ENCODE measurements around the gene MT1M.
"Not testable (repeated sequence)": the region's sequence is repeated elsewhere in the genome, so short reads cannot be mapped to it uniquely, and the experiment has no call there.

The MT1M gene

DNA sequence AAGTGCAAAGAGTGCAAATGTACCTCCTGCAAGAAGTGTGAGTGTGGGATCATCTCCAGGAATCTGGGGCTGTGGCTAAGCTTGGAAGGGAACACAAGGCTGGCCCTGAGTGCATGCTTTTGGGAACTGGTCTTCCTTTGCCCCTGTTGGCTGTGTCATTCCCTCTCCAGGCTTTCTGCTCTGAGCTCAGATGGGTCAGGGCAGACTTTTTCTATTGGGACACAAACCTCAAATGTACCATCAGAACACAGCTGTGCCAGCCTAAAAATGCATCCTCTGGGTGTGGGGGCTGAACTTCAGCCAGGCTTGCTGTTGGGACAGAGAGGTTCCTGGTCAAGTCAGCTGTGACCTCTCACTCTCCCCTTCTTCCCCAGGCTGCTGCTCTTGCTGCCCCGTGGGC, 20.1 kb downstream of the MT1M start:
- DNase-seq, result no peak

DNA sequence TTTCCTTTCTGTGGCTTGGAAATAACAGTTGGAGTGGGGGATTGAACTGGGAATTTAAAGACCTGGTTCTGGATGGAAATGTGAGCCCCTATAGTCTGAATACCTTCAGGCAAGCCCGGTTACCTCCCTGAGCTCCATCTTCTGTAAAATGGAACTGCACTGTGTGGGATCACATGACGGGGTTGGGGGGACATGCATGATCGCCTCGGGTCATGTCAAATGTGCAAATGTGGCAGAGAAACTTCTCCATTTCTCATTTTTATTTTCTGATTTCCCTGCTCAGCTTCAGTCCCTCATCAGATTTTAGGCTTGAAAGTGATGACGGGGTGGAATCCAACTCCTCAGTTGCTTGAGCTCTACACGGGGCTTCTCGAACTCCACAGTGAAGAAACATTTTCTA, 20.8 kb downstream of the MT1M start:
- no peak for DNase-seq

DNA sequence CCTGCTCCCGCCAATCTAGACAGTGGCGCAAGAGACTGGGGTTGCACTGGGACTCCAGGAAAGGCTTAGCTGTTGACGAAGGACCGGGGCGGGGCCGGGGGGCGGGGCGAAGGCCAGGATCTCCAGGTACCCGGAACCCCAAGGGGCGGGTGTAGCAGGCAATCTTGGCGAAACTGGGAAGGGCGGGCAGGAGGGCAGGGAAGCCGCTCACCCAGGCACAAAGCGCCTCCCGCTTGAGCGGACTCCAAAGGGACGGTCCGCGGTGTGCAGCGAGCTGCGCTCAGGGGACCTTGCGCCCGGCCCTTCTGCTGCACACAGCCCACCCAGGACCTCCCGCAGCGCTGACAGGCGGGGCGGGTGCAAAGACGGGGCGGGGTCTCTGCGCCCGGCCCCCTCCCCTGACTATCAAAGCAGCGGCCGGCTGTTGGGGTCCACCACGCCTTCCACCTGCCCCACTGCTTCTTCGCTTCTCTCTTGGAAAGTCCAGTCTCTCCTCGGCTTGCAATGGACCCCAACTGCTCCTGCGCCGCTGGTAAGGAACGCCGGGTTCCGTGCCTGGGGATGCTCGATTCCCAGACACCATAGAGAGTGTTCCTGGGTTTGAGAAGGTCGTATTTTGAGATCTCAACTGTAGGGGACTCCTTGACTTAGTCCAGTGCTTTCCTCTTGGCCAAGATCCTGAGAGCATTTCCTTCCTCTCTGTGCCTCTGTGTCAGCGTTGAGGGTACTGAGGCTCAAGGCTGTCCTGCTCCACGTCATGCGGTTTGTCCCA, 25.3 kb downstream of the MT1M start, which contains the start of gene MT1F:
TSS of gene MT1F (plus strand) at position 405 of the 772 bp plus-strand sequence. CDS start at position 505, 100 bp downstream.
- peak; percentile 38 for DNase-seq

DNA sequence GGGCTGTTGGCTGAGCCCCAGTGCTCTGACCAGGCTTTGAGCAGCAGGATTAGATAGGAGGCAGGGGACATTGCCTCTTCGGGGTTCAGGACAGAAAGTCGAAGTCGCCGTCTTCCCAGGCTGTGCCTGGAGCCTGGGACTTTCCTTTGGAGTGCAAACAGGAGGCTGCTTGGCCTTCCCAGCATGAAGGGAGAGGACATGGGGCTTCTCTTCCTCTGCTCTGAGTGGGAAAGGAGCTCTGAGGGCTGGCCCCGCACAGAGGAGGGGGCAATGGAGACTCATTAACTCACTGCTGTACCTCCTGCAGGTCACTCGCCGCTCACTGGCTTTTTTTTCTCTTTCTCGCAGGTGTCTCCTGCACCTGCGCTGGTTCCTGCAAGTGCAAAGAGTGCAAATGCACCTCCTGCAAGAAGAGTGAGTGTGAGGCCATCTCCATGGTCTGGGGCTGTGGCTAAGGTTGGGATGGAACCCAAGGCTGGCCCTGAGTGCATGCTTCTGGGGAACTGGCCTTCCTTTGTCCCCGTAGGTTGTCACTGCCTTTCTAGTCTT, 25.9 kb downstream of the MT1M start:
- DNase-seq, result no peak

DNA sequence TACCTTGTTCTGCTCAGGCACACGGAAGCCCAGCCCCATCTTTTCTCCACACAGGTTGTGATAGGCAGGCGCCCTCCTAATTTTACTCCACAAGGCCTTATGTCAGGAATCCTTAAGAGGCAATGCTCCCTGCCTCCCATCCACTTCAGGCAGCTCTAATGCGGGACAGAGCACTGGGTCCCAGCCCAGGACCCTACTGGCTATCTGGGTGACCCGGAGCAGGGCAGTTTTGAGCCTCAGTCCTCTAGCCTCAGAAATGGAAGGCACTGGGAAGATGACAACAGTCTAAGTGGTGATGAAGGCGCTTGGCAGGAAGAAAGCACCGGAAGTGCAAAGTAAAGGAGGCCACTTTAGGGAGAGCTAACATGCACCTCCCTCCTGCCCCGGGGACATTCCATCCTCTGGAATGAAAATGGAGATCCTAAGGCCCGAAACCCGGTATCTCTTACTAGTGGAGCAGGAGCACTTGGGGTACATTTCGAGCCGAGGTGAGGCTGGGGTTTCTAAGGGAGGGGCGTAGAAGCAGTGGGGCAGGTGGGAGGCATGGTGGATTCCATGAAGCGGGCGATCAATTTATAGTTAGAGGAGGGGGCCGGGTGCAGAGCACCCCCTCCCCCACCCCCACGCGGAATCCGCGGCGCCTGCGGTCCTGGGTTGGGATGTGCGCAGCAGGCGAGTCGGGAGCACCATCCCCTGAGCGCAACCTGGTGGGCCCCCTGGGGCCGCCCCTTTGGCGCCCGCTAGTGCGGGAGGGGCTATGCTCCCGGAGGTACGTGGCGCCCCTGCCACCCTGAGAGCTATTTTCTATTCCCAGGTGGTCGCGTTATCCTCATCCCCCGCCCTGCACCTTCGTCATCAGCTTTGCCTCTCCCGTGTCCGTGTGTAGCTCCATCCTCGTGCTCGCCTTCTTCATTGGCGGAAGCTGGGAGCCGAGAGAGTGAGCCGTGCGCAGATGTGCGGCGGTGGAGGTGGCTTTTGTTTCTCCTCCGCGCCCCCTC, 30.2 kb downstream of the MT1M start:
- DNase-seq, result no peak

DNA sequence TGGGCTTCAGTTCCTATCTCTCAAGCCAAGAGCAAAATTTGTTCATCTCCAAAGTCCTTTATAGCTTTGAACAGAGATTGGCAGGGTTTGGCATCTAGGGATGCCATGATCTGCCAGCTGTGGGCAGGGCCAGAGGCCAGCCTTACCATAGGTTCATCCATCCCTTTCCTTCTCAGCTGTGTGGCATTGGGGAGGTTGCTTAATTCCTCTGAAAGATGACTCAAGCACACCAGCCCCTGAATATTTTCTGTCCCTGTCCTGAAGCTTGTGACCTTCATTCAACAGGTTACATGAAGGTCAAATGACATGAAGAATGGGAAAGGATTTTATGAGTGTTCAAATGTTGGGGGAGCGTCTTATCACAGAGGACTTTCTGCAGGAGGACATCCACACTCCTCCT, 32.0 kb downstream of the MT1M start:
- DNase-seq, result no peak

DNA sequence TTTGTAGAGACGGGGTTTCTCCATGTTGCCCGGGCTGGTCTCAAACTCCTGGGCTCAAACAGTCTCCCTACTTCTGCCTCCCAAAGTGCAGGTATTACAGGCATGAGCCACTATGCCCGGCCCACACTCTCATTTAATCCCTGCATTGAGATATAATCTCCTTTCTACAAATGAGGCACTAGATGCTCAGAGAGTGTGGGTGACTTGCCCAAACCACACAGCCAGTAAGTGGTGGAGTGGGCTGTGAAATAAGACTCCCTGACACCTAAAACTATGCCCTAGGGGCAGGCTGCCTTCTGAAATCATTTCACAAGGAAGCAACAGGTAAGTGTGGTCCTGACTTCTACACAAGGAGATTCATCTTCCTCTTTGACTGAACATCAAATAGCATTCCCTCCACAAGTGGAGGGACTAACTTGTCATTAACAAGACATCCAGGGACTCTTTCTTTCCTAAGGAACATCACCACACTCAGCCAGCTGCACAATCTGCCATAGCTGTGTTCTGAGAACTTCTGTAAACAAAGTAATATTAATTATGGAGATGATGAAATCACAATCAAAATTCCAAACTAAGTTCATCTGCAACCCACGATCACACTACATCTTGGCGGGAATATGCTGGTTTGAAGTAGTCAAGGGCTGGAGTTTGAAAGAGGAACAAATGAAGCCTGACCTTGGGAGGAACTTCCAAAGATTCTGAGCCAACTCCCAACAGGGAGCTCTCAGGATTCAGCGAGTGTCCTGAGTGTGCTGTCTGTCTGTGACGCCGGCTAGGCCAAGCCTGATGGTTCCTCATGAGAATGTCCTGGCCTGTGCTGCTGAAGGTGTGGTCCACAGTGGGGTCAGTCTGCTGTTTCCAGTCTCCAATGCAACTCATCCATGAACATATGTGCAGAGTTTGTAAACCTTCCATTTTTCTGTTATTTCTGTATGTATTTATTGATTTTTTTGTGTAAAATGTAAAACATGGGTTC, 33.1 kb downstream of the MT1M start:
- DNase-seq, result not testable (repeated sequence)

DNA sequence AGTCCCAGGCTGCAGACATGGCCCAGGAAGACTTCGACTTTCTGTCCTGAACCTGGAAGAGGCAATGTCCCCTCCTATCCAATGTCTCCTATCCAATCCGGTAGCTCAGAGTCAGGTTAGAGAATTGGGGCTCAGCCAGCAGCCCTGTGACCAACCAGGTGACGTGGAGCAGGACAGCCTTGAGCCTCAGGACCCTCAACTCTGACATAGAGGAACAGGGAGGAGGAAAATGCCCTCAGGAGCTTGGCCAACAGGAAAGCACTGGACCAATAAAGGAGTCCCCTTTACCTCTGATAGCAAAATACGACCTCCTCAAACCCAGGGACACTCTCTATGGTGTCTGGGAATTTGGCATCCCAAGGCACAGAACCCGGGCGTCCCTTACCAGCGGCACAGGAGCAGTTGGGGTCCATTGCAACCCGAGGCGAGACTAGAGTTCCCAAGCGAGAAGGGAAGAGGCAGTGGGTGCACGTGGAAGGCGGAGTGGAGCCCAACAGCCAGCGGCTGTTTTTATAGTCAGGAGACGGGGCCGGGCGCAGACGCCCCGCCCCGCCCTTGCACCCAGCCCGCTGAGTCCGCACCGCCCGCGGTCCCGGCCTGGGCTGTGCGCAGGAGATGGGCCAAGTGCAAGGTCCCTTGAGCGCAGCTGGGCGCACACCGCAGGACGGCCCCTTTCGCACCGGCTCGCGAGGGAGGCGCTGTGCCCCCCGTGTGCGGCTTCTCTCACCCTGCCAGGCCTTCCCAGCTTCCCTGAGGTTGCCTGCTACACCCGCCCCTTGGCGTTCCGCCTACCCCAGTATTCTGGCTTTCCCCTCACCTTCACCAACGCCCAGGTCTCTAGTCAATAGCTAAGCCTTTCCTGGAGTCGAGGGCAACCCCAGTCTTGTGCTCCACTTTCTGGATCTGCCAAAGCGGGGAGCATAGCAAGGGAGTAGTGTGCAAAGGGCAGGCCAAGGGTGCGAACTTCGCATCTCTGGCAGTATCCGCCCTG, 35.4 kb downstream of the MT1M start, which contains the start of gene MT1G:
TSS of gene MT1G (minus strand) at position 485 of the 991 bp plus-strand sequence. CDS start at position 413, 72 bp downstream.
- DNase-seq, result no peak

DNA sequence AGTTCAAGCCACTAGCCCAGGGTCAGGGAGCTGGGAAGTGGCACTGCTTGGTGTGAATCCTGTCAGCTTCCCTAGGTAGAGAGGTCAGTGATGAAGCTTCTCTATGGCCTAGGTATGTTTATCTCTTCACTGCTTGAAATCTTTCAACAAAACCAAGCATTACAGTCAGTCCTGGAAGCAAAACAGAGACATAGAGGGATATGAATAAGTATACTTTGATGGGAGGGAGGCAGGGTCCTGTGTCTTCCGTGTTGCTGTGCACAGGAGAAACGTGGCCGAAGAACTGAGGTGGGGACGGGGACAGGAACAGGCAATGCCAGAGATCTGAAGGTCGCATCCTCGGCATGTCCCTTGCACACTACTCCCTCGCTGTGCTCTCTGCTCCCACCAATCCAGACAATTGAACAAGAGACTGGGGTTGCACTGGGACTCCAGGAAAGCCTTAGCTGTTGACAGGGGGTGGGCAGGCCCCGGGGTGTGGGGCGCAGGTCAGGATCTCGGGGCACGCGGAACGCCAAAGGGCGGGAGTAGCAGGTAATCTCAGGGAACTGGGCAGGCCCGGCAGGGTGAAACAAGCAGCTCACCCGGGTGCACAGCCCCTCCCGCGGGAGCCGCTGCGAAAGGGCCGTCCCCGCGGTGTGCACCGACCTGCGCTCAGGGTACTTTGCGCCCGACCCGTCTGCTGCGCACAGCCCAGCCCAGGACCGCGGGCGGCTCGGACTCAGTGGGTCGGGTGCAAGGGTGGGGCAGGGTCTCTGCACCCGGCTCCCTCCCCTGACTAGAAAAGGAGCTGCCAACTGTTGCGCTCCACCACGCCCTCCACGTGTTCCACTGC, 36.8 kb downstream of the MT1M start, which contains the start of gene MT1H:
TSS of gene MT1H (plus strand) at position 810 of the 835 bp plus-strand sequence. CDS start 71 bp downstream, outside the sequence.
- no peak for DNase-seq

DNA sequence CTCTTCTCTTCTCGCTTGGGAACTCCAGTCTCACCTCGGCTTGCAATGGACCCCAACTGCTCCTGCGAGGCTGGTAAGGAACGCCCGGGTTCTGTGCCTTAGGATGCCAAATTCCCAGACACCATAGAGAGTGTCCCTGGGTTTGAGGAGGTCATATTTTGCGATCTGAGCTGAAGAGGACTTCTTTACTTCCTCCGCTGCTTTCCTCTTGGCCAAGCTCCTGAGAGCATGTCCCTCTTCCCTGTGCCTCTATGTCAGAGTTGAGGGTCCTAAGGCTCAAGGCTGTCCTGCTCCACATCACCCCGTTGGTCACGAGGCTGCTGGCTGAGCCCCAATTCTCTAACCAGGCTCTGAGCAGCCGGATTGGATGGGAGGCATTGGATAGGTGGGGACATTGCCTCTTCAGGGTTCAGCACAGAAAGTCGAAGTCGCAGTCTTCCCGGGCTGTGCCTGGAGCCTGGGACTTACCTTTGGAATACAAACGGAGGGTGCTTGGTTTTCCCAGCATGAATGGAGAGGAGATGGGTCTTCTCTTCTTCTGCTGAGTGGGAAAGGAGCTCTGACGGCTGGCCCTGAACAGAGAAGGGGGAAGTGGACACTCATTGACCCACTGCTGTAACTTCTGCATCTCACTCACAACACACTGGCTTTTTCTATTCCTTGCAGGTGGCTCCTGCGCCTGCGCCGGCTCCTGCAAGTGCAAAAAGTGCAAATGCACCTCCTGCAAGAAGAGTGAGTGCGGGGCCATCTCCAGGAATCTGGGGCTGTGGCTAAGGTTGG, 37.6 kb downstream of the MT1M start:
- no peak for DNase-seq

DNA sequence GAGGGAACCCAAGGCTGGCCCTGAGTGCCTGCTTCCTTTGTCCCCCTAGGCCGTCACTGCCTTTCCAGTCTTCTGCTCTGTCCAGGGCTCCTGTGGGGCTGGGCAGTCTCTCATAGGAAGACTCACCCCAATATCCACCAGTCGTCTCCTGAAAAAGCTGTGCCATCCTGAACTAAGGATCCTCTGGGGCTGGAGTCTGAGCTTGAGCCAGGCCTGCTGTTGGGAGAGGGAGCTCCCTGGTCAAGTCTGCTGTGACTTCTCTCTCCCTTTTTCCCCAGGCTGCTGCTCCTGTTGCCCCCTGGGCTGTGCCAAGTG, 38.1 kb downstream of the MT1M start:
- no peak for DNase-seq

DNA sequence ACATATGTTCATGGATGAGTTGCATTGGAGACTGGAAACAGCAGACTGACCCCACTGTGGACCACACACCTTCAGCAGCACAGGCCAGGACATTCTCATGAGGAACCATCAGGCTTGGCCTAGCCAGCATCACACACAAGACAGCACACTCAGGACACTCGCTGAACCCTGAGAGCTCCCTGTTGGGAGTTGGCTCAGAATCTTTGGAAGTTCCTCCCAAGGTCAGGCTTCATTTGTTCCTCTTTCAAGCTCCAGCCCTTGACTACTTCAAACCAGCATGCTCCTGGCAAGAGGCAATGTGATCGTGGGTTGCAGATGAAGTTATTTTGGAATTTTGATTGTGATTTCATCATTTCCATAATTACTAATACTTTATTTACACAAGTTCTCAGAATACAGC, 39.2 kb downstream of the MT1M start:
- DNase-seq, result not testable (repeated sequence)

DNA sequence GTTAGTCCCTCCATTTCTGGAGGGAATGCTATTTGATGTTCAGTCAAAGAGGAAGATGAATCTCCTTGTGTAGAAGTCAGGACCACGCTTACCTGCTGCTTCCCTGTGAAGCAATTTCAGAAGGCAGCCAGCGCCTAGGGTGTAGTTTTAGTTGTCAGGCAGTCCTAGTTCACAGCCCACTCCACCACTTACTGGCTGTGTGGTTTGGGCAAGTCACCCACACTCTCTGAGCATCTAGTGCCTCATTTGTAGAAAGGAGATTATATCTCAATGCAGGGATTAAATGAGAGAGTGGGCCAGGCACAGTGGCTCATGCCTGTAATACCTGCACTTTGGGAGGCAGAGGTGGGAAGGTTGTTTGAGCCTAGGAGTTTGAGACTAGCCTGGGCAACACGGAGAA, 39.7 kb downstream of the MT1M start:
- not testable (repeated sequence) for DNase-seq

DNA sequence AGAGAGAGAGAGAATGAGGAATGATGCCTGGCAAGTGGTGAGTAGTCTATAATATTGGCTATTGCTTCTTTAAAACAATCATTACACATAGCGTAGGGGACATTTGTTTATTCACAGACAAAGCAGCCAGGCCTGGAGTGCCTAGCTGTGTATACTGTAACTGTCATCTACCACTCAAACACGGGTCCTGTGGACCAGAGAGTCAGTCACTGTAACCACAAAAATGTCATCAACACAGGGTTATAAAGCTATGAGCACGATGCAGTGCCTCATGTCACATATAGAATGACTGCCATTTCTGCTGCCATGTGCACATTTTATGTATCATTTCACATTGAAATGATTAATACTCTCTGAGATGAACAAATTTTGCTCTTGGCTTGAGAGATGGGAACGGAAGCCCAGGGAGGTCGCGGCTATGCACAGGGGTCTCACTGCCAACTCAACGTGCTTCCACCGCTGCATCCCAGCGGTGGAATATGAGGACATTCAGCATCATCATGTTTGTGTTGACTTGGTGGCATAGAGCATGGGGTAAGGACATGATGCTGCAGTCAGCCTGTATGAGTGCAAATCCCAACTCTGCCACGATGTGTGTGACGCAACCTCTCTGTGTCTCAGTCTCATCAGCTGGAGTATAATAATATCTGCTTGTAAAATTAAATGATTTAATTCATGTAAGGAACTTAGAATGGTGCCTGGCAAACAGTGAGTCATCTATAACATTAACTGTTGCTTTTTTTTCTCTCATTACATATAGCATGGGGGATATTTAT, 40.5 kb downstream of the MT1M start:
- no peak for DNase-seq

DNA sequence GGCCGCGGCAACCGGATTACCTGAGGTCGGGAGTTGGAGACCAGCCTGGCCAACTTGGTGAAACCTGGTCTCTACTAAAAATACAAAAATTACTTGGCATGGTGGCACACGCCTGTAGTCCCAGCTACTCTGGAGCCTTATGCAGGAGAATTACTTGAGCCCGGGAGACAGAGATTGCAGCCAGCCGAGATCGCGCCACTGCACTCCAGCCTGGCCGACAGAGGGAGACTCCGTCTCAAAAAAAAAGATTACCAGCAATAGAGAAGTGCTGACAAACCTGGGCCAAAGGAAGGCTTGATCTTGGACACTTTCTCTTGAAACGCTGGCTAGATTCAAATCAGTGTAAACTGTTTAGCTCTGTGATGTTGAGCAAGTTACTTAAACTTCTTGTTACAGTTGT, 41.5 kb downstream of the MT1M start:
- DNase-seq, result peak; percentile 14

DNA sequence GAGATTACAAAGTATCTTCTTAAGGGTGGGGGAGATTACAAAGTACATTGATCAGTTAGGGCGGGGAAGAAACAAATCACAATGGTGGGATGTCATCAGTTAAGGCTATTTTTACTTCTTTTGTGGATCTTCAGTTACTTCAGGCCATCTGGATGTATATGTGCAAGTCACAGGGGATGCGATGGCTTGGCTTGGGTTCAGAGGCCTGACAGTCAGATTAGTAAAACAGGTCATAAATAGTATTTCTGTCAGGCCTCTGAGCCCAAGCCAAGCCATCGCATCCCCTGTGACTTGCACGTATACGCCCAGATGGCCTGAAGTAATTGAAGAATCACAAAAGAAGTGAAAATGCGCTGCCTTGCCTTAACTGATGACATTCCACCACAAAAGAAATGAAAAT, 42.1 kb downstream of the MT1M start:
- DNase-seq, result not testable (repeated sequence)

DNA sequence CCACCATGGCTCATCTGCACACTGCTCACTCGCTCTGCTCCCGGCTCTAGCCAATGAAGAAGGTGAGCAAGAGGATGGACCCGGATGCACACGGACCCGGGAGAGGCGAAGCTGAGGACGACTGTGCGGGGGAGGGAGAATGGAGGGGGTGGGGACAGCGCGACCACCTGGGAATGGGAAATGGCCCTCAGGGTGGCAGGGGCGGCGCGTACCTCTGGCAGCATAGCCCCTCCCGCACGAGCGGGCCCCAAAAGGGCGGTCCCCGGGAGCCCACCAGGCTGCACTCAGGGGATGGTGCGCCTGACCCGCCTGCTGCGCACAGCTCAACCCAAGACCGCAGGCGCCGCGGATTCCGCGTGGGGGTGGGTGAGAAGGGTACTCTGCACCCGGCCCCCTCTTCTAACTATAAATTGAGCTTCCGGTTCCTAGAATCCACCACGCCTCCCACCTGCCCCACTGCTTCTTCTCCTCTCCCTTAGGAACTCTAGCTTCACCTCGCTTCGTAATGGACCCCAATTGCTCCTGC, 43.3 kb downstream of the MT1M start:
- peak; percentile 27 for DNase-seq

DNA sequence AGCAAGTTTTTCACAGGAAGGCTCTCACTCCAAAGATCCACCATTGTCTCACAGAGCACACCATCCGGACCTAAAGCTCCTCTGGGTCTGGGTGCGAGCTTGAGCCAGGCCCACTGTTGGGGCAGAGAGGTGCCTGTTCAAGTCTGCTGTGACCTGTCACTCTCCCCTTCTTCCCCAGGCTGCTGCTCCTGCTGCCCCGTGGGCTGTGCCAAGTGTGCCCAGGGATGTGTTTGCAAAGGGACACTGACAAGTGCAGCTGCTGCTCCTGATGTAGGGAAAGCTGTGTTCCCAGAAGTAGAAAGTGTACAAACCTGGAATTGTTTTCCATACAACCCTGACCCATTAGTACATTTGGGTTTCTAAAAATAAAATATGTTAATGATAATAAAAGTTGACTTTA, 45.0 kb downstream of the MT1M start:
- DNase-seq, result no peak

All from central memory CD4-positive, alpha-beta T cell (primary cell).